HG03520 (cell line): ENCODE results near the gene P4HA1.

ENCODE experiments used
- ATAC-seq: cut with Tn5 transposase; IDR thresholded peaks from one replicate; pipeline ENCODE4 v1.9.1; 2021; ENCODE audit warnings: mild to moderate bottlenecking, moderate library complexity; ENCODE audit not compliant: unreplicated experiment

The P4HA1 gene

DNA sequence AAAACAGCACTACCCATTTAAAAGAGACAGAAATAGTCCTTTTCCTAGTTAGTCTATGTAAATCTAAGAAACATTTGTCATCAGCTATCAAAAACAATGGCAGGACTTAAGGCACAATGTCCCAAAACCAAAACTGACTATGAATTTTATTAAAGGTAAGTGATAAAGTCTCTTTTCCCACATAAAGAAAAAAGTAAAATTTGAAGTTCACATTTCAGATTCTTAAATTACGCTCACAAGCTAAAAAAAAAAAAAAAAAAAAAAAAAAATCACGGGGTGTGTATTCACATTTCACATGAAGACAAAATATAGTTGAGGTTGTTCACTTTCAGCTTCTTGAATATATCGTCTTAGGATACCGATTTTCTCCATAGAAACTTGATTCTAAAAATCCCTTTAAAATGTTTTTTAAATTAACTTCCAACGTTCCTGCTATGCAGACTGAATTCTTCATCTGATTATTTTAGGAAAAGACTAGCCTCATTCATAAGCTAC, 1.6 kb downstream of the P4HA1 start:
- no peak for ATAC-seq

DNA sequence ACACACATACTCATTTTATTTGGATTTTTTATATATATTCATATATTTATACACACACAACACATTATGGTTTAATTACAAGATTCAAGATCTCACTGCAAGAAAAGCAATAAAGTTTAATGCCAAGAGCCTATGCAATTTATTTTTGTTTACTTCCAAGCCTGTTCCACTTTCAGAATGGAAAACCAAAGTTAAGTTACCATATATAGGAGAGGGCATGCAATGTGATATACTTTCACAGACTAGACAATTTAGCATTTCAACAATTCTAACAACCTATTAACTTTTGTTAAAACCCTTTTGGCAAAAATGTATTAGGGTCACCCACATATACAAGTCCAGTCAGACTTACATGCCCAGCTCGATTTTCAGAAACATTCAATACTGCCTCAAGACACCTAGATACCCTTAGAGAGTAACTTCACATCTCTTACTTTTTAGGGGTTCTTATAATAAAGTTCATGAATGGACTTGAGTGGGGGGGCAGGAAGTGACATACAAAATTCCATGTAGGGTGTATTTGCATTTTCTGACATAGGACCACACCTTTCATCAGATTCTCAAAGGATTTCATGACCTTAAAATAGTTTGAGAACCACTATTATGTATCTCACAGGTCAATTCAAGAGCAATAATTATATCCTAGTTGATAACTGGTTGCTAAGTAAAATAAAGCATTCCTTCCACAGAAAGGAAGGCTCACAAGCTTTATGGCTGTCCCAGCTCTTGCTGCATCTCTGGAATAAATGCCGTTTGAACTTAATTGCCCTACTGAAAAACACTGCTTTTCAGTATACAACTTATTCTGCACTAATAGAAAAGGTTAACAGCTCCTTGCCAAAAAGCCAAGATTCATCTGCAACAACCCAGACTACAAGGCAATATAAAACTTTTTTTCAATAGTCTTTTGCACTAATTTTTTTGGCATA, 2.5 kb downstream of the P4HA1 start:
- no peak for ATAC-seq

DNA sequence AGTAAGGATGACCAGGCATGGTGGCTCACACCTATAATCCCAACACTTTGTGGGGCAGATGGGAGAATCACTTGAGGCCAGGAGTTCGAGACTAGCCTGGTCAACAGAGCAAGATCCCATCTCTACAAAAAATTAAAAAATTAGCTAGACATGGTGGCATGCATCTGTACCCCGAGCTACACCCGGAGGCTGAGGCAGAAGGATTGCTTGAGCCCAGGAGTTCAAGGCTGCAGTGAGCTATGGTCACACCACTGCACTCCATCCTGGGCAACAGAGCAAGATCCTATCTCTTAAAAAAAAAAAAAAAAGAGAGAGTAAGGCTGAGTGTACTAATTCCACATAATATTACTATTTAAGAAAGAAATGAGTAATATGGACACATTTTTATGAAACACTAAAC, 3.8 kb downstream of the P4HA1 start:
- ATAC-seq: no peak

DNA sequence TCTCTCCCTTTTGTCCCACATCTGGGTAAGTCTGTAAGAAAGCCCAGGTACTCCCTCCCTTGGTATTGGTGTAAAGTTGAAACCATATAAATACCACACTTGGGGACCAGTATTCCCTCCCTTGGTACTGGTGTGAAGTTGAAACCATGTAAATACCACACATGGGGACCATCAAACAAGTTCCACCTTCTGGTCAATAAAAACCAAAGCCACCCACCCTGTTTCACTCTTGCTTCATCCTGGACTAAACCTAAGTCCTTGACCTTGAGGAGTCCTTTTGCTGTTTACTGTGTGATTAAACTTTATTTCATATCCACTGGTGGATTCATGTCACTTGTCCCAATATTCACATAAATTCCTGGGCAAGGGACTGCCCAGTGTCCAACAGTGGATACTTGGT, 8.4 kb downstream of the P4HA1 start:
- ATAC-seq: no peak

GRCh38 chr10:73086816-73087215, 9.8 kb downstream of the P4HA1 start:
- no peak for ATAC-seq

GRCh38 chr10:73084209-73084608, 12.5 kb downstream of the P4HA1 start:
- no peak for ATAC-seq

DNA sequence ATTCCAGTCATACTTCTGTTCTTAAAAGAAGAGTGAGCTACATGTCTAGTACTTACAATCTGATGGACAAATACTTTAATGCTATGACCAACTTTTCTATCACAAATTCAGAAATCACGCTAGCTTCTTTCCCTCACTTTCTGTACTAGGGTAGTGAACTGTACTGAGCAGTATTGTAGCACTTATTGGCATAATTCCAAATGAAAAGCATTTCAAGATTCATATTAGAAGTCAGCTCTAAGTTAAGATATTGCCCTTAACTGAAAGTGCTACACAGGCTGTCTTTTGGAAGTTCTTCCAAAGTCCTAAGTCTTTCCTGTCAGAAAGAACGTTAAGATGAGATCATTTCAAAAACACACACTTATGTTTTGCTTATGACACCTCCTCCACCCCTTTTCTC, 13.4 kb downstream of the P4HA1 start:
- no peak for ATAC-seq

DNA sequence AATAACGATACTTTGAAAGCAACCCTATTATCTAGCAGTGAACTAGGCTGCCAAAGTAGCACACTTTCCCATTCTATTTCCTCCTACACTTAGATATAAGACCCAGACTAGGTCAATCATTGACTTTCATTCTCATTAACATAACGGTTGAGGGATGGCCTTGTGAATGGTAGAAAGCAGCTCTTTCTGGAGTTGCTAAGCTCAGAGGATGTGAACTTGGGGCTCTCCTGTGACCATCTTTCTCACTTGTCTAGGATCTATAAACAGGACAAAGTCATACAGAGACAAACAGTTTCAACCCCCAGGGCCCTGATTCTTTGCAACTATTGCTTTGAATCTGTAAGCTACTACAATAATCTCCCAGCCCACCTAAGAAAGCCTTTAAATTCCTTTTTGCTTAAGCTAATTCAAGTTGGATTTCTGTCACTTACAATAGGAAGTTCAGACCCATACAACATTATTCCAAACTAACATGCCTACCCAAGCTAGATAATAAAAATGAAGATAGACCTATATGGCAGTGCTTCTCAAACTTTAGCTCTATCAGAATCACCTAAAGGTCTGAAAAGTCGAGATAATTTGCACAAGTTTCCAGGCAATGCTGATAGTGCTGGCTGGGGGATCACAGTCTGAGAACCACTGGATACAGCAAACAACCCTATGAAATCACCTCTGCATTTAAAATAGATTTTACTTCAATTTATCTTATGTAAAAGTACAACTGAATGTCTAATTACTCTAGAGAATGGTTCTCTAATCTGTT, 16.7 kb downstream of the P4HA1 start:
- no peak for ATAC-seq

DNA sequence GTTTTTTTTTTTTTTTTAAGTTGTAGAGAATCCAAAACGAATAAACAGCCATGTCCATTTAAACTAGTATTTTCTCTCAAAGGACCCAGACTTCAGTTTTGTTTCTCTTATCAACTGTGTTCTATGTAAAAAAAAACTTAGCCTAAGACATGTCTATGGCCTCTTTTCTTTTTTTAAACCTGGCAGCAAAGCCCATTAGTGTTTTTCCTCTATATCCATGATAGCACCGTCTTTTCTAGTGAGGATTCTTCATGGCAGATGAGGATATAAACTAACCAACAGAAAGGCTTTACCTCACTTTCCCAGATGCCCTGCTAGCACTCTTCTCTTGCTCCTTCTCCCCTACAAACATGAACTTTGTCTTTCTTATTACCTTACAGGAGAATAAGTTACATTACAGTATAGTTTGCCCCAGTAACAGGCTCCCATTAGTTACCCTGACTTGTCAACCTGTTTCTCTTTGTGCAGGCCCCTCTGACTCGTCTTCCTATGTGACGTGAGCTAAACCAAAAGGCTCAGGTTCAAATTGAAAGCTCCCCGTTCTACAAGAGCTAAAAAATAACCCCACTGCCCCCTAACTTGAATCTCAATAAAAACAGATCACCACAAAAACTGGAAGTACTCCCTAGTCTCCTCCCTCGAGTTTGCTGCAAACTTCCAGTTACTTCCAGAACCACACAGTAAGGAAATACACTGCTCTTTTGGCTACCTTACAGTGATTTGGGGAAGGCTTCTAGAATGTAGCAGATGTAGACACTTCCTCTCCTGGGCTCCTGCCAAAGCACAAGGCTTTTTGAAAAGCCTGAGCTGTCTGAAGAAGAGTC, 20.1 kb downstream of the P4HA1 start:
- ATAC-seq: no peak

DNA sequence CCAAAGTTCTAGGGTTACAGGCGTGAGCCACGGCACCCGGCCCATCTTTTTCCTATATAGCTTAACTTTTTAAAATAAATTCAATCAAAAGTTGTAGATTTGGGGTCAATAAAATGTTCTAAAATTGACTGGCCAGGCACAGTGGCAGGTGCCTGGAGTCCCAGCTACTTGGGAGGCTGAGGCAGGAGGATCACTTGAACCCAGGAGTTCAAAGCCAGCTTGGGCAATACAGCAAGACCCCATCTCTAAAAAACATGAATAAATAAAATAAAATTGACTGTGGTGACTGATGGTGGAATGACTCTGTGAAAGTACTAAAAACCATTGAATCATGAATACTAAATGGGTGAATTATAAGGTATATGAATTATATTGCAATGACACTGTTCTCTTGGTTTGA, 20.8 kb downstream of the P4HA1 start:
- no peak for ATAC-seq

DNA sequence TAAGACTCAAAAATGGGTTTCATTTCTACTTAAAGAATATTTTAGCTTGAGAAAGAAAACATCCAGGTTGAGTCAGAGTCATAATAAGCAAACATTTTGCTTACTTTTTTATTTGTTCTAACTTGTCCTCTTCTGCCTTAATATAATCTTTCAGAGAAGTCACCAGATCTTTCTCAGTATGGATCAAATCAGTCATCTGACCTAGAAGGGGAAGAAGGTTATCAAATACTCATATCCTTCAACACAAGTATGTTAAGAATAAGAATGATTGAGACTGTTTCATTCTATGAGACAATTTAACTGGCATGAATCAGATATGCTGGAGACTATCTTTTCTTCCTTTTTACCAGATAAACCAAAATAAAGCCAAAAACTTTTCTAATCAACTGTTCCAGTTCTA, 23.0 kb downstream of the P4HA1 start:
- no peak for ATAC-seq

GRCh38 chr10:73065441-73065840, 31.2 kb downstream of the P4HA1 start:
- ATAC-seq: no peak

GRCh38 chr10:73061743-73062142, 34.9 kb downstream of the P4HA1 start:
- ATAC-seq: no peak

DNA sequence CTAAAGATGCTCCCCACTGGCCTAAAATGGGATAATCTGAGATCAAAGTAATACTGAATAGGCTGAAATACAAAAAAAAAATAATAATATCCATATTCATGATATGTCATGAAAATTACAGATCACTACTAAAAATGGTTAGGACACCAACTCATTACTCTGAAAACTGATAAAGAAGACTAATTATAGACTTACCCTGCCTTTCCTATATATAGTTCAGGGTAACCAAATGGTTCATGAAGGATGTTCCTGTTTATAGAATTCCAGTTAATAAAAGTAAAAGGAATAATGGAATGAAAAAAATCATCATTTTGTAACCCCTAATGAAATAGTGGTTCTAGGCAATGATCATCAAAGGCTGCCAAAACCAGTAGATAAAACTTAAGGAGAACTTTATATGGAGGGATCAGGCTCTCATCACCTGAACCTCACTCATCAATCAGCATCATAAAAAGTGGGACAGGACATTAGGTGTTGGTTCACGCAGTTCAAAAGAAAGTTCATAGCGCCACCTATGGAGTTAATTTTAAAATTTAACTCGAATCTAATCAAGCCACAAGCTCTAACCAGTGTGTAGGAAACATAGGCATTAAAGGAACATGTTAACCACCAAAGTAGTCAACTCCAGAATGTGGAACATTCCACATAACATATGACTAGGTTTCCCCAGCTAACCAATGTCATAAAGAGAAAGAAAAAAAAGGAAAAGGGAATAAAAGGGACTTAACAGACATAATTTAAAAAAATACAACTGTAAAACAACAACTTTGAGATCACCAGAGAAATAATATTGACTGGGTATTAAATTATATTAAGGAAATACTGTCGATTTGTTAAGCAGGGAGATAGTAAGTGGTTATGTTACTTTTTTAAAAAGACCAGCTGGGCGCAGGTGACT, 35.7 kb downstream of the P4HA1 start:
- ATAC-seq: no peak

DNA sequence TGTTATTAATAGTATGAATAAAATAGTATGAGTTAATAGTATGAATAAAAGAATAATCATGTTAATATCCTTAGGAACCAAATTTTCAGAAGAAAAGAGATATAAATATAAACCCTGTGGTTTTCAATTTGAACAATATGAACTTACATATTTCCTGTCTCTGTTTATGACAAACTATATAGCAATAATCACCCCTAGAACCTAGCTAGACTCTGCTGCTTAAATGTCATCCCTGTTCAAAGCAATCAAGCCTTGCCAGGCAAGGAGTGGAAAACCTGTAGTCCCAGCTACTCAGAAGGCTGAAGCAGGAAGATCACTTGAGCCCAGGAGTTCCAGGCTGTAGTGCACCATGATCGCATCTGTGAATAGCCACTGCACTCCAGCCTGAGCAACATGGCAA, 36.5 kb downstream of the P4HA1 start:
- no peak for ATAC-seq

GRCh38 chr10:73058057-73058591, 38.5 kb downstream of the P4HA1 start:
- no peak for ATAC-seq

GRCh38 chr10:73054286-73054685, 42.4 kb downstream of the P4HA1 start:
- ATAC-seq: peak; percentile 72

DNA sequence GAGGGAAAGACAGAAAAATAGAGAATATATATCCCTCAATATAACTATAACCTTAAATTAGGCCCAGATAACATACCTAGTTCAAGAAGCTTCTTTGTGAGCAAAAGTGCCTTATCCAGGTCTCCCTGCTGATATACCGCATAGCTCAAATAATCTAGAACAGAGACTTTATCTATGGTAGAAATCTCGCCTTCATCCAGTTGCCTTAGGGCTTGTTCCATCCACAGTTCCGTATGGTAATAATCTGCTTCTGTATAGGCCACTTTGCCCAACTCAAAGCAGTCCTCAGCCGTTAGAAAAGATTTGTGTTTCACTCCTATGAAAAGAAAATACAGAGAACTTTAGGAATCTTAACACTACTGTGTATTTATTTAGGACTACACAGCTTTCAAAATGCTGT, 43.4 kb downstream of the P4HA1 start:
- no peak for ATAC-seq

- ATAC-seq: no peak
Observed at GRCh38 chr10:73044378-73045285, 52.0 kb downstream of the P4HA1 start.
